Measurements from ENCODE around the gene TP73.

TP73 gene

DNA sequence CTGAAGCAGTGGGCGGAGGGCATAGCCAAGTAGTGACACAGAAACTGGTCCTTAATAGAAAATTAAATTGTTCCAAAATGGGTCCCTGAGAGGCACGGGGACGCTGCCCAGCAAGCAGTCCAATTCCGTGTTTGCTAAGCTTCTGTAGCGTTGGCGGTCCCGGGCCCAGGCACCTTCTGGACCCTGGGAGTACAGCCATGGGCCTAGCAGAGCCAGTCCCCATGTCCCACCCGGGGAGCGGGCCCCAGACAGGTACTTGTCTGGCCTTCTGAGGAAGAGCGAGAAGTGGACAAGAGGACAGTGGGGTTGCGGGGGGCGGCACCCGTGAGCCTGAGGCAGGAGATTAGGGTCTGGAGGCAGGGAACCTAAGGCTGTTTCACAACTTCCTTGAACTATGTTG lies 88.4 kb downstream of the TP73 start:
- Histone ChIP-seq H3K4me1 (ENCODE audit: low read depth, poor library complexity, severe bottlenecking) (no peaks in the 10 kb centered on the region), H3K36me3 (ENCODE audit: insufficient read depth) (no peaks in the 10 kb centered on the region), H3K27me3 (ENCODE audit: insufficient read depth, low read depth) (peaks cover 100% of the 10 kb centered on the region), H3K79me2 (ENCODE audit: insufficient read depth, low read depth) (no peaks in the 10 kb centered on the region), H2AFZ (ENCODE audit: low read depth) (no peak overlapping the region), H3K4me3 (IDR thresholded peaks at IDR 0.05; ENCODE audit: insufficient read depth, low read depth, low read length) (no peak overlapping the region), H3K4me2 (no peak overlapping the region), H4K20me1 (ENCODE audit: insufficient read depth) (no peaks in the 10 kb centered on the region), H3K27ac (no peak overlapping the region), H3K9ac (no peak overlapping the region)
- TF ChIP-seq, protein P1, sequence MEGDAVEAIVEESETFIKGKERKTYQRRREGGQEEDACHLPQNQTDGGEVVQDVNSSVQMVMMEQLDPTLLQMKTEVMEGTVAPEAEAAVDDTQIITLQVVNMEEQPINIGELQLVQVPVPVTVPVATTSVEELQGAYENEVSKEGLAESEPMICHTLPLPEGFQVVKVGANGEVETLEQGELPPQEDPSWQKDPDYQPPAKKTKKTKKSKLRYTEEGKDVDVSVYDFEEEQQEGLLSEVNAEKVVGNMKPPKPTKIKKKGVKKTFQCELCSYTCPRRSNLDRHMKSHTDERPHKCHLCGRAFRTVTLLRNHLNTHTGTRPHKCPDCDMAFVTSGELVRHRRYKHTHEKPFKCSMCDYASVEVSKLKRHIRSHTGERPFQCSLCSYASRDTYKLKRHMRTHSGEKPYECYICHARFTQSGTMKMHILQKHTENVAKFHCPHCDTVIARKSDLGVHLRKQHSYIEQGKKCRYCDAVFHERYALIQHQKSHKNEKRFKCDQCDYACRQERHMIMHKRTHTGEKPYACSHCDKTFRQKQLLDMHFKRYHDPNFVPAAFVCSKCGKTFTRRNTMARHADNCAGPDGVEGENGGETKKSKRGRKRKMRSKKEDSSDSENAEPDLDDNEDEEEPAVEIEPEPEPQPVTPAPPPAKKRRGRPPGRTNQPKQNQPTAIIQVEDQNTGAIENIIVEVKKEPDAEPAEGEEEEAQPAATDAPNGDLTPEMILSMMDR (conservative IDR thresholded peaks at IDR 0.05; ENCODE audit: low read depth, low read length), result no peak

DNA sequence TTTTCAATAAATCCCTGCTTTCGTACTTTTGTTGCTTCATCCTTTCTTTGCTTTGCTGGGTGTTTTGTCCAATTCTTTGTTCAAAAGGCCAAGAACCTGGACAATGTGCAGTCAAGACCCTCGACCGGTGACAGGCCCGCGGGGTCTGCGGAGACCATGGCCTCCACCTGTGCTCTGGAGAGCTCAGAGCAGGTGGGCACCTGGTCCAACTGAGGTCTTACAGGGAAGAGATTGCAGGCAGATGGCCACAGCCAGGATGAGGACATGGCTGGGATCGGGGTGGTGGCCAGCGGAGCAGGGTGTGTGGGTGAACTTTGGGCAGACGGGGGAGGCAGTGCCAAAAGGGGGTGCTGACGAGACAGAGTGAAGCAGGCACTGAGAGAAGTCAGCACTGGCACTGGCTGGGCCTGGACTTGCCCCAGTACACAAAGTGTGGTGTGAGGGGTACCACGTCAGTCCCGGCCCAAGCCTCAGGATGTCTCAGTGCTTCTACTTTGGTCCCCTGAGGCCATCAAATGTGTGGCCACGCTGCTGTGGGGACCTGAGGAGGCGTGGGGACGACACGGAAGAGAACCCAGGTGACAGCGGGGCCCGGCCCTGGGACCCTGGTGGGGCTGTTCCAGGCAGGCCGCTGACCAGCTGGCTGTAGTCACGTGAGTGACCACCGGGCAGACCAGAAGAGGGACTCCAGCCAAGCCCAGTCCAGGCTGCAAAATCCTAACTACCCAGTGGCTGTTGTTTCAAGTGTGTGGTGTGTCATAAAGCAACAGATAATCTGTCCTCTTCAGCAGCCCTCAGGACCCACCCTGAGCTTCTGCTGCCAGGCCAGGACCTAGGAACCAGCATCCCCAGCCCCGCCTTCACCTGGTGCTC lies 89.5 kb downstream of the TP73 start:
- Histone ChIP-seq H3K27me3 (ENCODE audit: insufficient read depth, low read depth) (peaks cover 98% of the 10 kb centered on the region), H4K20me1 (ENCODE audit: insufficient read depth) (no peaks in the 10 kb centered on the region), H3K4me3 (IDR thresholded peaks at IDR 0.05; ENCODE audit: insufficient read depth, low read depth, low read length) (no peak overlapping the region), H2AFZ (ENCODE audit: low read depth) (no peak overlapping the region), H3K36me3 (ENCODE audit: insufficient read depth) (no peaks in the 10 kb centered on the region), H3K4me1 (ENCODE audit: low read depth, poor library complexity, severe bottlenecking) (no peaks in the 10 kb centered on the region), H3K79me2 (ENCODE audit: insufficient read depth, low read depth) (no peaks in the 10 kb centered on the region), H3K4me2 (no peak overlapping the region), H3K27ac (no peak overlapping the region), H3K9ac (no peak overlapping the region)
- TF ChIP-seq, protein P1 (conservative IDR thresholded peaks at IDR 0.05; ENCODE audit: low read depth, low read length), result no peak

DNA sequence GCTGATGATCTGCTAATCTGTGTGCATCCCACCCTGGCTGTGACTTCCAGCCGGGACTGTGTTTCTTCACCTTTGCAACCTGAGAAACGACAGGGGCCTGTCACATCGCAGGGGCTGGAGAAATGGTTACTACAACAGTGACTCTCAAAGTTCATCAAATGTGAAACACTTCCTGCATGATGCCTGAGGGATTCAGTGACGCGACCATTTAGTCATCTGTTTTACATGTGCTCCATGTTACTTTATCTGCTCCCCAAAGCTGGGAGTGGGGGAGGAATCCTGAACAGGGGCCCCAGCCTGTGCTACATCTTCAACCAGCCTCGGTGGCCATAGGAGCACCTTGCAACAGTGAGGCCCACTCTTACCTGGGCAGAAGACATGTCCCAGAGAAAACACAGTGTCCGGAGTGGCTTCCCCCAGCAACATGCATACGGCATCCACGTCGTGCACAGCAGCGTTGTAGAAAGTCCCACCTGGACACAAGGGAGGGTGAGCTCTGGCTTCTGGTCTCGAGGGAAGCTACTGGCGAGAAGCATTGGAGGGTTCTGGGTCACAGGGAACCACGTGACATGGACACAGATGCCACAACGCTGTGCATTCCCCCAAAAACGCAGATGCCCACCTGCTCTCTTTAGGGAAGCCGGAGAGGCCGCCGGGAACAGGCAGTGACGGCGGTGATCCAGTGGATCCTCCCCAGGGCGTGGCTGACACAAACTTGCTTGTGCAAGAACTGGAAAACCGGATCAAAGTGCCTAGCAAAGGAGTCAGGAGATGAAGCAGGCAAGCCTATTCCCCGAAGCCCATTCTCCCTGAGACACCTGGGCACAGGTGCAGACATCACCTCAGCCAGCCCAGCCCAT lies 90.4 kb downstream of the TP73 start:
- Histone ChIP-seq H2AFZ (ENCODE audit: low read depth) (no peak overlapping the region), H3K9ac (no peak overlapping the region), H3K27me3 (ENCODE audit: insufficient read depth, low read depth) (peaks cover 96% of the 10 kb centered on the region), H3K79me2 (ENCODE audit: insufficient read depth, low read depth) (no peaks in the 10 kb centered on the region), H3K36me3 (ENCODE audit: insufficient read depth) (no peaks in the 10 kb centered on the region), H3K4me2 (no peak overlapping the region), H3K4me1 (ENCODE audit: low read depth, poor library complexity, severe bottlenecking) (no peaks in the 10 kb centered on the region), H4K20me1 (ENCODE audit: insufficient read depth) (no peaks in the 10 kb centered on the region), H3K27ac (no peak overlapping the region), H3K4me3 (IDR thresholded peaks at IDR 0.05; ENCODE audit: insufficient read depth, low read depth, low read length) (no peak overlapping the region)
- TF ChIP-seq, protein P1 (conservative IDR thresholded peaks at IDR 0.05; ENCODE audit: low read depth, low read length), result no peak

DNA sequence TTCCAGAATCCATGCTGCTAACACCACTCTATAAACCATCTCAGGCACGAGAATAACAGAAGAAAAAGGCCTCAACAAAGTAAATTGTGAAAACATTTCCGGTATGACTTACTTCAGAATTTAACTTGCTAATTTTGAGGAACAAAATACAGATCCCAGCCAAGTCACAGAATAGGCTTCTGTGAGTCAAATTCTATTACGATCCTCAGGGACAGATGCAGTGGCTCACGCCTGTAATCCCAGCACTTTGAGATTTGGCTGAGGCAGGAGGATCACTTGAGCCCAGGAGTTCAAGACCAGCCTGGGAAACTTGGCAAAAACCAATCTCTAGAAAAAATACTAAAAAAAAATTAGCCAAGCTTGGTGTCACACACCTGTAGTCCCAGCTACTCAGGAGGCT lies 91.1 kb downstream of the TP73 start:
- H2AFZ ChIP-seq (ENCODE audit: low read depth), result no peak overlapping the region
- H4K20me1 ChIP-seq (ENCODE audit: insufficient read depth), result no peaks in the 10 kb centered on the region
- H3K36me3 ChIP-seq (ENCODE audit: insufficient read depth), result no peaks in the 10 kb centered on the region
- H3K27me3 ChIP-seq (ENCODE audit: insufficient read depth, low read depth), result peaks cover 96% of the 10 kb centered on the region
- H3K4me3 ChIP-seq (IDR thresholded peaks at IDR 0.05; ENCODE audit: insufficient read depth, low read depth, low read length), result no peak overlapping the region
- H3K9ac ChIP-seq, result no peak overlapping the region
- H3K4me2 ChIP-seq, result no peak overlapping the region
- no peak overlapping the region for H3K27ac ChIP-seq
- TF ChIP-seq, protein P1 (conservative IDR thresholded peaks at IDR 0.05; ENCODE audit: low read depth, low read length), result no peak
- H3K4me1 ChIP-seq (ENCODE audit: low read depth, poor library complexity, severe bottlenecking), result no peaks in the 10 kb centered on the region
- no peaks in the 10 kb centered on the region for H3K79me2 ChIP-seq (ENCODE audit: insufficient read depth, low read depth)

Data from KMS-11 (cell line).